Renal cortex interstitium (tissue), 11 donors: Measurements from ENCODE around the gene KRTAP10-12. TPM values are rescaled to one million over a fixed set of nuclear protein-coding genes. Genes with fewer than 3 reads are reported as not detected.
"Not testable (repeated sequence)": the region's sequence is repeated elsewhere in the genome, so short reads cannot be mapped to it uniquely, and the experiment has no call there.

Source experiments
- DNase-seq, 11 donors: peaks; one replicate each; pipeline ENCODE4 v3.0.0-alpha.2; 2013; ENCODE audit warnings: low read depth in 9 of 11, low spot score in 4 of 11; ENCODE audit errors: extremely low read depth in 1 of 11
- polyA plus RNA-seq, 3 donors: library from polyadenylated mRNA; unstranded; fragments of 120-200 nt; gene quantifications; one replicate each; pipeline ENCODE4 v1.2.1, GENCODE V29; 2013; ENCODE audit not compliant: insufficient read length in 3 of 3

Gene KRTAP10-12
- polyA plus RNA-seq, 3 donors = not detected

DNA sequence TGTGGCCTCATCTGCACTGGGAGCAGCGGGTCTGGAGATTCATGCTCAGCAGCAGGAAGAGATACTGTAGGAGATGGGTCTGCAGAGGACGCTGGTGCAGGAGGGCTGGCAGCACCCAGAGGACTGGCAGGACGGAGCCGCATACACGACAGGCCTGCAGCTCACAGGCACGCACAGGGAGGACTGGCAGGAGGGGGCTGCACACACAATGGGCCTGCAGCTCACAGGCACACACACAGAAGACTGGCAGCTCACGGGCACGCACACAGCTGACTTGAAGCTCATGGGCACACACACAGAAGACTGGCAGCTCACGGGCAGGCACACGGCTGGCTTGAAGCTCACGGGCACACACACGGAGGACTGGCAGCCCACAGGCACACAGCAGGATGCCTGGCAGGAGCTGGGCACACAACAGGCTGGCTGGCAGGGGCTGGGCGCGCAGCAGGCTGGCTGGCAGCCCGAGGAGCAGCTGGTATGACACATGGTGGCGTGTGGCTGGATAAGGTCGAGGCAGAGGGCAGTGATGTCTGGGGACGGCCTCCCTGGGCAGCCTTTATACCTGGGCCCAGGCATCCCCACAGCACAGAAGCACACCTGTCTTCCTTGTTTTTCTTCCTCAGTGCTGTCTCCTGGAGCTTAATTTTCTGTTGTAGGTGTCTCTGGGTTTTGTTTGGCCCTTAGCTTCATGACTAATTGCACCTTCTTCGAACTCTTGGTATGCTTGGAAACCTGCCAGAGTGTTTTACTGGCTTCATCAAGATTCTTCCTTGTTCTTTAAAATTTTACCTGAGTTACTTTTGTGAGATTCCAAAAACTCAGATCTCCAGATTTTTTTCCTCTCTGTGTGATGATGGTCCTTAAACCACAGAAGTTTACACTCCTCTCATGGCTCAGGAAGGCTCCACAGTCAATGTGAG lies 30.3 kb upstream of the KRTAP10-12 start, which contains the start of gene KRTAP12-2:
KRTAP12-2 (minus strand) TSS at position 527 of the 920 bp plus-strand sequence; CDS start at position 486, 41 bp downstream.
- DNase-seq = no peak

DNA sequence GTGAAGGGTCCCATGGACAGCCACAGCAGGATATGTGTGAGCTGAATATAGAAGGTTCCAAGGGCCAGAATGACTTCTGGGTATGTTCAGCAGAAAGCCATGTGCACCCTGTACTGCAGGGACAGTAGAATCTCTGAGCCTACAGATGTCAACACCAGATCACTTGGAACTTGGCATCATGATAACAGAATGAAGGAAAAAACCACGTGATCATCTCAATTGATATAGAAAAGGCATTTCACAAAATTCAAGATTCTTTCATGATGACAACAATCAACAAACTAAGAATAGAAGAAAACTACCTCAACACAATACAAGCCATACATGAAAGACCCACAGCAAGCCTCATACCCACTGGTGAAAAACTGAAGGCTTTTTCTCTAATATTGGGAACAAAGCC lies 29.4 kb upstream of the KRTAP10-12 start:
- no peak for DNase-seq

DNA sequence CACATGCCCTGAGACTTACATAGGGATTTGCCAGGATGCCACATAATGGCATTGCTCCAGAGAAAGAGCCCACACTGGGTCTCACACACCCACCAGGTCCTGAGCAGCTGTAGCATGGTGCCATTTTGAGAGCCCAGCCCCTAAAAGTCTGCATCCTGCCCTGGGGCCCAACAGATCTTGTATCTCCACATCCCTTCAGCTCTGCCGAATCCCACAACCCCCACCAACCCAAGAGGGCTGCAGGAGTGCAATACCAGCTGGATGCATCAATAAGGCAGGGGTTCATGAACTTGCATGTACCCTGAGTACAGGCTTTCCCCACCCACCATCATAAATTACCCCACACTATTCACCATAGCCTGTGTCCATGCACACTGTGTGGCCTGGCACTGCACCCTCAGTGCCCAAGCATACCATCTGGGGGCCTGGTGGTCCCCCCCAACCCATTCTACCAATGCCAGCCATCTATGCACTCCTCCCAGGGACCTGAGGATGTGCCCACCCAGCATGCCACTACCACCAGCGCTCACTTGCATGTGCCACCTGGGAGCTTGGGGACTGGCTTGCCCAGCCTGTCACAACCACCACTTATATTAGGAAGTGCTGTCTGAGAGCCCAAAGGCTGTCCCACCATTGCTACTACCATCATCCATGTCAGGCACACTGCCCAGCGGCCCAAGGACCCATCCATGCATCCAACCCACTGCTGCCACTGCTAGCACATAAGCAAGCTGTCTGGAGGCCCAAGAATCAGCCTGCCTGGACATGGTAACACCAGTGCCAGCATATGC lies 26.1 kb upstream of the KRTAP10-12 start:
- DNase-seq = no peak

DNA sequence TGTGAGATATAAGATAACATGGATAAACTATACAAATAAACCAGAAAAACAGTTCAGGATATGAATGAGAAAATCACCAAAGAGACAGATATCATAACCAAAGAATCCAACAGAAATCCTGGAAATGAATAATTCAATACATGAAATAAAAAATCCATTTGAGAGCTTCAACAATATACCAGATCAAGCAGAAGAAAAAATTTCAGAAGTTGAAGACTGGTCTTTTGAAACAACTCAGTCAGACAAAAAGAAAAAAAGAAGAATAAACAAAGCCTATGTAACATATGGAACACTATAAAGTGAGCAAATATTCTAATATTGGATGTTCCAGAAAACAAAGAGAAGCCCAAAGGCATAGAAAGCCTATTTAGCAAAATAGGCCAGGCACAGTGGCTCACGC lies 25.1 kb upstream of the KRTAP10-12 start:
- DNase-seq = no peak

DNA sequence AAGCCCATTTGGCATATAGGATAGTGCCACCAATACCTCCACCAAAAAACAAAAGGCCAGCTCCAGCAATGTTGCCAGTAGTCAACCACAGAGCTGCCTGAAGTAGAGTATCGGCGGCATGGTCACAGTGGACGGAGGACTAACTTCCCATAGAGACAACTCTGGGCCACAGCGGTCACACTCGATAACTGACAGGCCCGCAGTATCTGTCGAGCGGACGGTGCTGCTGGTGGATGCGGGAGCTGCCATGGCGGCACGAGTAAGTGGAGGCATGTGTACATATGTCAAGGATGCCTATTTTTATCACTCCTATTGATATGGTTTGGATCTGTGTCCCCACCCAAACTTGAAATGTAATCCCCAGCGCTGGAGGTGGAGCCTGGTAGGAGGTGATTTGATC lies 19.1 kb upstream of the KRTAP10-12 start:
- no peak for DNase-seq

DNA sequence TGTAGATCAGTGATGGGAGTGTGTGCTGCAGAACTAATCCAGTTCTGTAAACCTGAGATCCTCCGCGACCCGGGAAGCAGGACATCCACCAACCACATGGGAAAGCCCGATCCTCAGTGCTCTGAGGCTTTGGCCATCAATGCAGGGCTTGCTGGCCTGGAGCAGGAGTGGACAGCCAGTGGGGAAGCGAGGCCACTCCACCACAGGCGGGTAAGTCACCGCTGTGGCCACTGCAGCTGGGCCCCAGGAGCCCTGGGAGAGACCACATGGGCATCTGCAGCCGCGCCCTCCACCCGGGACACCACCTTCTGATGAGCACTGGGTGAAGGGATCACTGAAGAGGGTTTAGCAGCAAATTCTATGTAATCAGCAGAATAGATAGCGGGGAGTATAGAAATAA lies 15.8 kb upstream of the KRTAP10-12 start:
- DNase-seq = no peak

DNA sequence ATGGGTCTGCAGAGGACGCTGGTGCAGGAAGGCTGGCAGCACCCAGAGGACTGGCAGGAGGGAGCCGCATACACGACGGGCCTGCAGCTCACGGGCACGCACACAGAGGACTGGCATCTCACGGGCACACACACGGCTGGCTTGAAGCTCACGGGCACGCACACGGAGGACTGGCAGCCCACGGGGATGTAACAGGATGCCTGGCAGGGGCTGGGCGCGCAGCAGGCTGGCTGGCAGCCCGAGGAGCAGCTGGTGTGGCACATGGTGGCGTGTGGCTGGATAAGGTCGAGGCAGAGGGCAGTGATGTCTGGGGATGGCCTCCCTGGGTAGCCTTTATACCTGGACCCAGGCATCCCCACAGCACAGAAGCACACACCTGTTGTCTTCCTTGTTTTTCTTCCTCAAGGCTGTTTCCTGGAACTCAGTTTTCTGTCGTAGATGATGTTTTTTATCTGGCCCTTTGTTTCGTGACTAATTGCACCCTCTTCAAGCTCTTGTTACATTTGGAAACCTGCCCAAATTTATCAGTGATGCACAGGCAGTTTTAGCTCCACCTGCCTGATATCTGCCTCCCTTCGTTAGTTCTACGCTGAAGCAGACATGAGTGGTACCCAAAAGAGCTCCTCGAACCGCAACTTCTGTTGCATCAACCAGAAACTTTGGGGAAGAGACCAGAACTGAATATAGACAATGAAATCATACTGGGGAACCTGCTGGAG lies 15.0 kb upstream of the KRTAP10-12 start, which contains the start of gene KRTAP12-1:
KRTAP12-1 (minus strand) TSS at position 303 of the 719 bp plus-strand sequence; CDS start at position 263, 40 bp downstream.
- DNase-seq = no peak

DNA sequence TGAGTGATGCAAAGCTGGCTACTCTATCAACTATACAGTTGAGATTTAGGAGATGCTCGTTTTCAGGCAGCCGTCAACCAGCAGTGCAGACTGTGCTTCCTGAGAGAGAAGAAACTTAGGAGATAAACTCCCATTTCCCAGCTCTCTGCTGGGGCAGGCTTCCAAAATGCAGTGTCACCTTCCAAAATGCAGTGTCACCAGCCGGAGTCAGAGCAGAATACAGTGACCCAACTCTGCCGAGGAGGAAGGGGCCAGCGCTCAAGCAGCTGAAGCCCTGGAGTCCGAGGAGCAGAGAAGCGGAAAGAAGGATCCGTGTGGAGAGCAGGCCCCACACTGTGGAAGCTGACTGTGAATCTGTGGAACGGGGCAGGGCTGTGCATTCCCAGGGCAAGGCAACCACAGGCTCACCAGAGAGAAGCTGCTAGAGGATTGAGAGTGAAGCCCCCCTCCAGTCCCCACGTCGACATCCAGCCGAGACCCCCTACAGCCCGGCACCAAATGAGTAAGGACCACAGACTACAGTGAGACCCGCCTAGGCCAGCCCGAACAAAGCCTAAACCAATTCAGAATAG lies 14.3 kb upstream of the KRTAP10-12 start:
- DNase-seq = no peak

DNA sequence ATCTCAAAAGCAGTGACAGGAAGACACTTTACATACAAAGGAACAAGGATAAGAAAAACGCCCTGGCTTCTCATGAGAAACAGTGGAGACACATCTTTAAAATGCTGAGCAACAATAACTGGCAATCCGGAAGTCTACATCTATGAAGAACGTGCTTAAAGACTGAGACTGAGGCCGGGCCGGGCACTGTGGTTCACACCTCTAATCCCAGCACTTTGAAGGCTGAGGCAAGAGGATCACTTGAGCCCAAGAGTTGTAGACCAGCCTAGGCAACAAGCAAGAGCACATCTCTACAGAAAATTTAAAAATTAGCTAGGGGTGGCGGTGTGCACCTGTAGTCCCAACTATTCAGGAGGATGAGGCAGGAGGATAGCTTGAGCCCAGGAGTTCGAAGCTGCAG lies 12.9 kb upstream of the KRTAP10-12 start:
- no peak for DNase-seq

DNA sequence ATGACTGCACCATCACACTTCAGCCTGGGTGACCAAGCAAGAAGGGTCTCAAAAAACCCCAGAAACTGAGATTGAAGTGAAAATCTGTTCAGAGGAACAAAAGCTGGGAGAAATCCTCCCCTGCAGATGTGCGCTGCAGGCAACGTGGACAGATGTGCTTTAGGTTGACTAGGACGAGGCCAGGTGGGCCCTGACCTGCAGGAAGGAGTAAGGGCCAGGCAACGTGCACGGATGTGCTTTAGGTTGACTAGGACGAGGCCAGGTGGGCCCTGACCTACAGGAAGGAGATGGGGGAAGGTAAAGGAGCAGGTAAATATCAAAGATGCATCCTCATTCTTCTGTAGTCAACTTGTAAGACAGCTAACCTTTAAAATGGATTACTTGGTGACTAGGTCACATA lies 12.5 kb upstream of the KRTAP10-12 start:
- DNase-seq = no peak

DNA sequence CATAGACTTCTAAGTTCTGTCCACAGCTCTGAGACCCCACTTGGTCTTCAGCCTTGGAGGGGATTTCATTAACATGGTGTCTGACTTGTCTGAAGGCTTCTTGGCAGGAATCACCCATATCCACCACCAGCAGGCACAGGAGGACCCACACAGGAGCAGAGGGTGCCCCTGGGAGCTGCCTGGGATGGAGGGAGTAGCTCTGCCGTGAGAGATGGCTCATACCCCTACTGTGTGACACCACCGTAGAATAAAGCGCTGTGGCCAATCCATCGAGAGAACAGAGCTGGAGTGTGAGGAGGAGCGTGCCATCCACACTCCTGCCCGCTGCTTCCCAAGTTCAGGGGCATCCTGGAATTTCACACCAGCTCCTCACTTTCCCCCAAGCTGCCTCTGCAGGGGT lies 11.9 kb upstream of the KRTAP10-12 start:
- not testable (repeated sequence) for DNase-seq

DNA sequence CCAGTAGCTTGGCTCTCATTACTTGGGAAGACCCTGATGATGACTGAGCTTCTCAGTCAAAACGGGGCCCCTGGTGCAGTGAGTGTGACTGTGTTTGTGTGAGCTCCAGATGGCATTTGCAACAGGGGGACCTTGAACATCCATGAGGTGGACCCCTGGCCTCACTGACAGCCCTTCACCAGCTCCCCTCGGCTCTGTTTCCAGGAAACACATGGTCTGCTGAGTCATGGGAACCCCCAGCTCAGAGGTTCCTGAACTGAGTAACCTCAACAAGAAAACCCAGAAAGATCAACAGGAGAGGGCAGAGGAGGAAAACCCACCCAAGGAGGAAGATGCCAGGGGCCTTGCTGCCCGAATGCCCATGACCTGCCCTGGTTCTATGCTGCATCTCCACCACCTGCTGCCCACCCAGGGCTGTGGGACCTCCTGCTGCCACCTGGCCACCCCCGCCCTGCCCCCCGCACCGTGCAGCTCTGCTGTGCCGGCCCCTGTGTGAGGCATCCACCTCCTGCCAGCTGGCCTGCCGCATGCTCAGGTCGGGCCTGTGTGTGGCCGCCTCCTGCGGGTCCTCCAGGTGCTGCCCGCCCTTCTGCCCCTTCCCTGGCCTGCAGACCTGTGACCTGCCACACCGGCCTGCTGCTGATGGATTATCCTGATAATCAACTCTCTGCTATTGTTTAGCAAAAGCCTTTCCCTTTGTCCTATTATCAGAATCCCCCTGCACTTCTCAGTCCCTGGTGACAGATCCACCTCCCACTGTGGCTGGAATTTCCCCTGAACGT lies 10.8 kb upstream of the KRTAP10-12 start:
- no peak for DNase-seq

DNA sequence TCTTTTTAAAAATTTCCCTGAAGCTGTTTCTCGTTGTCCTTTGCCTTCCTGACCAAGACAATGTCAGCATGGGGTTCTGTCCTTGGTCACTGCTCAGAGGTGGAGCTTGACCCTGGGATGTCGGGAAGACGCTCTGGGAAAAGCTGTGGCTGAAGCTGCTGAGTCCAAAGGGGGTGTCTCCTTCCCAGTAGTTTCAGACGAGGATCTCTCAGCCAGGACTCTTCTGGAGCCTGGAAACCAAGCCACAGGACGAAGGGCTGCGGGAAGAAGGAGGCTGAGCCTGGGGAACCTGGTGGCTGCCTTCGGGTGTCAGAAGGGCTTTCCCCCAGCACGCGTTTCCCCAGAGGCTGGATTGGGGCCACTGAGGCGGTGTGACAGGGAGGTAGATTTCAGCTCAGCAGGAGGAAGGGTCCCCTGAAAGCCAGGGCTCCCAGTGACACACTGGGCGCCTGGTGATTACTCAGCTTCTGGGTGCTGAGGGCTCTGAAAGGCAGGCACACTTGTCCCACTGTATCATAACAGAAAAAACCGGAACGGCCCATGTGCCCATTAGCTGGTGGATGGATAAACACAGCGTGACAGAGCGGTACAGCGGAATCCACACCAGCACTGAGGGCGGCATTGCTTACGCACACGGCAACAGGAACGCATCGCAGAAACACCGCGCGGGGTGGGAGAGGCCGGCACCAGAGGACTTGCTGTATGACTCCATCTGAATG lies 10.0 kb upstream of the KRTAP10-12 start:
- DNase-seq = no peak

DNA sequence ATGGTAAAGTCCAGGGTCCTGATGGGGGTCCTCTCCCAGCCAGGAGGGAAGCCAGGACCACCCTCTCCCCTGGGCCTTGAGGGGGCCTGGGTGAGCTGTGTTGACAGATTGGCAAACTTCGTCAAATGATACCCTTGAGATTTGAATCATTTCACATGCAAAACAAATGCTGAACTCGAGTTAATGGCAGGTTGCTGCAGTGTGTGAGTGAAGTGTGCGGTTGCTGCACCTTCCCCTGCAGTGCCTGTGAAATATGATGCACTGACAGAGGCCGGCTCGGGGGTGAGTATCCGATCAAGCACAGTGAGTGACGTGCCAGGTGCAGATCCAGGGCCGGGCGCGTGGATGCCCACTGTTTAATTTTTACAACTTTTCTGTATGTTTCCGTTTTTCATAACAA lies 9.3 kb upstream of the KRTAP10-12 start:
- DNase-seq = no peak

DNA sequence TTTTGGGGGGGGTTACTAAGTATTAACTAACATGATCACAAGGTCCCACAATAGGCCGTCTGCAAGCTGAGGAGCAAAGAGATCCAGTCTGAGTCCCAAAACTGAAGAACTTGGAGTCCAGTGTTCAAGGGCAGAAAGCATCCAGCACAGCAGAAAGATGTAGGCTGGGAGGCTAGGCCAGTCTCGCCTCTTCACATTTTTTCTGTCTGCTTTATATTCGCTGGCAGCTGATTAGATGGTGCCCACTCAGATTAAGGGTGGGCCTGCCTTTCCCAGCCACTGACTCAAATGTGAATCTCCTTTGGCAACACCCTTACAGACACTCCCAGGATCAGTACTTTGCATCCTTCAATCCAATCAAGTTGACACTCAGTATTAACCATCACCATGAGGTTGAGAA lies 7.2 kb upstream of the KRTAP10-12 start:
- DNase-seq = not testable (repeated sequence)

DNA sequence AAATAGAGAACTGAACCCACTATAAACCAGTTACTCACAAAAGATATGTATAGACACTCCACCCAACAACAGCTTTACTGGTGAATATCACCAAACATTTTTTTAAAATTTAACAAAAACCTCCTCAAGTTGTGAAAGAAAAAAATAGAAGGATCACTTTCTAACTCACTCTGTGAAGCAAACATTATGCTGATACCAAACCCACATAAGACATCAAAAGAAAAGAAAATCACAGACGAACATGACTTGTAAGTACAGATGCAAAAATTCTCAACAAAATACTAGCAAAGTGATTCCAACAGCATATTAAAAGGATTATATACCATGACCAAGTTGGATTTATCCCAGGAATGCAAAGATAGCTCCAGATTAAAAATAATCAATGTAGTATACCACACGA lies 5.3 kb upstream of the KRTAP10-12 start:
- DNase-seq = no peak

DNA sequence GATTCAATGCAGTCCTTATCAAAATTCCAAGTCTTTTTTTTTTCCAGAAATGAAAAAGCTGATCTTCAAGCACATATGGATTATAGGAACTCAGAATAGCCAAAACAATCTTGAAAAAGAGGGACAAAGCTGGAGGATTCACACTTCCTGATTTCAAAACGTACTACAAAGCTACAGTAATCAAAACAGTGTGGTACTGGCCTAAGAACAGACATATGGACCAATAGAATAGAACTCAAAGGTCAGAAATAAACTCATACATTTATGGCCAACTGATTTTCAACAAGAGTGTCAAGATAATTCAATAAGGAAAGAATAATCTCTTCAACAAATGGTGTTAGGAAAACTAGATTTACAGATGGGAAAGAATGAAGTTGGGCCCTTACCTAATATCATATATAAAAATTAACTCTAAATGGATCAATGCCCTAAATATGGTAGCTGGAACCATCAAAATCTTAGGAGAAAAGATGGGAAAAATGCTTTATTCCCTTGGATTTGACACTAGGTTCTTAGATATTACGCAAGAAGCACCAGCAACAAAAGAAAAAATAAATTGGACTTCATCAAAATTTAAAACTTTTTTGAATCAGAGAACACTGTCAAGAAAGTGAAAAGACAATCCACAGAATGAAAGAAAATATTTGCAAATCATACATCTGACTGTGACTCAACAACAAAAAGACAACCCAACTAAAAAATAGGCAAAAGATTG lies 4.0 kb upstream of the KRTAP10-12 start:
- DNase-seq = no peak
